CD14-positive monocyte (primary cell): Measurements from ENCODE around the gene OR8K5. TPM values are rescaled to one million over a fixed set of nuclear protein-coding genes. Genes with fewer than 3 reads are reported as not detected.
"Not testable (repeated sequence)": the region's sequence is repeated elsewhere in the genome, so short reads cannot be mapped to it uniquely, and the experiment has no call there.

Experiments
- DNase-seq, 3 donors: peaks; one replicate each; pipeline ENCODE4 v3.0.0-alpha.2; 2011 to 2022
- H2AFZ ChIP-seq: 2 replicates; pipeline ENCODE4 v1.6.0; 2012; ENCODE audit warnings: mild to moderate bottlenecking, low read depth, low read length, inconsistent platforms; ENCODE audit not compliant: insufficient read depth, poor library complexity, severe bottlenecking
- H3K27ac ChIP-seq, 2 donors: 1 replicate in 1 of 2; 2 replicates in 1 of 2; pipeline ENCODE4 v1.5.1; 2012 to 2013; ENCODE audit warnings: low read length in 2 of 2, control low read depth in 1 of 2, inconsistent platforms in 1 of 2, low read depth in 1 of 2, mild to moderate bottlenecking in 1 of 2
- H3K27me3 ChIP-seq, 2 donors: one replicate each; pipeline versions ENCODE4 v1.6.0 to v1.6.1; 2011 to 2013; ENCODE audit warnings: low read length in 2 of 2; ENCODE audit not compliant: control insufficient read depth in 2 of 2, insufficient read depth in 2 of 2
- H3K36me3 ChIP-seq, 2 donors: replicated peaks in 1 of 2; 1 replicate in 1 of 2; 2 replicates in 1 of 2; pipeline versions ENCODE4 v1.5.1 to v1.6.1; 2012 to 2013; ENCODE audit warnings: low read length in 2 of 2, control low read depth in 1 of 2, inconsistent platforms in 1 of 2, mild to moderate bottlenecking in 1 of 2; ENCODE audit not compliant: insufficient read depth in 2 of 2, control insufficient read depth in 1 of 2
- H3K4me1 ChIP-seq, 2 donors: 1 replicate in 1 of 2; 2 replicates in 1 of 2; pipeline versions ENCODE4 v1.5.1 to v1.6.1; 2012 to 2013; ENCODE audit warnings: low read length in 2 of 2, control low read depth in 1 of 2, inconsistent platforms in 1 of 2, mild to moderate bottlenecking in 1 of 2, moderate library complexity in 1 of 2; ENCODE audit not compliant: insufficient read depth in 2 of 2, control insufficient read depth in 1 of 2
- H3K4me2 ChIP-seq: replicated peaks from 2 replicates; pipeline ENCODE3; 2012; ENCODE audit warnings: low read length, moderate library complexity, mild to moderate bottlenecking; ENCODE audit not compliant: poor library complexity, severe bottlenecking; ENCODE audit errors: extremely low read depth
- H3K4me3 ChIP-seq, 3 experiments: fragments of 200-600 bp in 1 of 3; sonication (generic) in 1 of 3; replicated peaks in 1 of 3; 1 replicate in 2 of 3; 2 replicates in 1 of 3; pipeline ENCODE4 v1.5.1; 2011 to 2013; ENCODE audit warnings: low read length in 3 of 3, mild to moderate bottlenecking in 3 of 3, control low read depth in 2 of 3, low read depth in 2 of 3, inconsistent platforms in 1 of 3, moderate library complexity in 1 of 3
- H3K79me2 ChIP-seq: 2 replicates; pipeline ENCODE4 v1.6.0; 2012; ENCODE audit warnings: mild to moderate bottlenecking, control low read depth, inconsistent platforms, low read length, moderate library complexity; ENCODE audit not compliant: insufficient read depth
- H3K9ac ChIP-seq: 2 replicates; pipeline ENCODE4 v1.6.0; 2017; ENCODE audit warnings: low read length, mild to moderate bottlenecking; ENCODE audit not compliant: insufficient read depth, poor library complexity, severe bottlenecking
- H3K9me3 ChIP-seq, 2 donors: replicated peaks in 1 of 2; 1 replicate in 1 of 2; 2 replicates in 1 of 2; pipeline versions ENCODE4 v1.5.1 to v1.6.1; 2012 to 2013; ENCODE audit warnings: low read length in 2 of 2, control low read depth in 1 of 2; ENCODE audit not compliant: control insufficient read depth in 1 of 2, insufficient read depth in 1 of 2
- H4K20me1 ChIP-seq: 2 replicates; pipeline ENCODE4 v1.6.0; 2012; ENCODE audit warnings: mild to moderate bottlenecking, low read length, control low read depth, moderate library complexity; ENCODE audit not compliant: insufficient read depth
- H3K27ac Mint-ChIP-seq, 7 donors: one replicate each; pipeline ENCODE4 v1.8.0; 2020; ENCODE audit warnings: mild to moderate bottlenecking in 7 of 7, mixed read lengths in 7 of 7, moderate library complexity in 6 of 7, inconsistent platforms in 2 of 7
- H3K27me3 Mint-ChIP-seq, 3 donors: one replicate each; pipeline ENCODE4 v1.8.0; 2021 to 2022; ENCODE audit warnings: low read depth in 3 of 3, mild to moderate bottlenecking in 3 of 3, mixed read lengths in 3 of 3, moderate library complexity in 3 of 3, inconsistent platforms in 1 of 3
- H3K36me3 Mint-ChIP-seq, 2 donors: one replicate each; pipeline ENCODE4 v1.8.0; 2020; ENCODE audit warnings: mixed read lengths in 2 of 2, inconsistent platforms in 1 of 2, mild to moderate bottlenecking in 1 of 2
- H3K4me1 Mint-ChIP-seq: one replicate; pipeline ENCODE4 v1.8.0; 2020; ENCODE audit warnings: mild to moderate bottlenecking, mixed read lengths
- H3K4me3 Mint-ChIP-seq, 2 donors: one replicate each; pipeline ENCODE4 v1.8.0; 2020; ENCODE audit warnings: mild to moderate bottlenecking in 2 of 2, mixed read lengths in 2 of 2, moderate library complexity in 1 of 2
- H3K9me3 Mint-ChIP-seq, 7 donors: one replicate each; pipeline ENCODE4 v1.8.0; 2020 to 2022; ENCODE audit warnings: mixed read lengths in 7 of 7, mild to moderate bottlenecking in 6 of 7, moderate library complexity in 6 of 7, inconsistent platforms in 2 of 7
- WGBS: methylation state at CpG from one replicate; pipeline ENCODE4 v1.1.5; 2013; ENCODE audit warnings: missing lambda C conversion rate; ENCODE audit not compliant: insufficient coverage; 5-methylcytosine and 5-hydroxymethylcytosine counted together
- intact Hi-C, 2 donors: fragments of 100-400 bp; cut with micrococcal nuclease; formaldehyde crosslinking; loops; one replicate each; pipeline versions ENCODE4 v1.15.0 to v1.15.1; 2023
- polyA plus RNA-seq, 3 donors: library from polyadenylated mRNA; depleted of rRNA in 1 of 3; unstranded in 2 of 3; stranded (reverse) in 1 of 3; fragments of 300-500 nt in 2 of 3; fragments of >200 nt in 1 of 3; fragmentation: Illumina TruSeq in 2 of 3; gene quantifications; 1 replicate in 2 of 3; 2 replicates in 1 of 3; pipeline ENCODE4 v1.2.3, GENCODE V29; 2012 to 2021
- TF ChIP-seq, protein P1 (sequence below): fragments of 200-600 bp; IDR thresholded peaks from one replicate; pipeline ENCODE4 v1.8.0; 2022; ENCODE audit warnings: antibody characterized with exemption, mild to moderate bottlenecking

The OR8K5 gene
- polyA plus RNA-seq, 3 donors: not detected

DNA sequence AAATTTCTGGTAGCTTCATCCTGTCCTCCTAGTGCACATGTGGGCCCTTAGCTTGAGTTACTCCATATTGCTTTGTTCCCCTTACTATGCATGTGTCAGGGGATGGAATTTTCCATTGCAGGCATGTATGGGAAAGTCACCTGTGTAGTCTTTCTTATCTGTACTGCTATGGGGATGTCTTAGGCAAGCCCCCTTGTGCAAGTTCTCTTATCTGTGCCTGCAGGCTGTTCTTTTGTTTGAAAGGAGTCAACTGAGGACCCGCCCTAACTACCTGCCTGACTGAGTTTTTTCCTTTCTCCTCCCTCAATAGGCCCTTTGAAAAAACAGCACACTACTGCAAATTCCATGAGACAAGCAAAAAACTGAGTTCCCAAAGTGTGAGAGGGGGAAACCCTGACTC is 8.7 kb downstream of the OR8K5 start:
- Histone ChIP-seq H3K9me3 (peaks cover 39 to 40% of the 10 kb centered on the region in 2 donors), H3K9ac (no peak overlapping the region), H3K27ac (no peak overlapping the region), H3K4me2 (no peak overlapping the region), H3K79me2 (no peaks in the 10 kb centered on the region), H2AFZ (no peak overlapping the region), H3K4me3 (no peak overlapping the region), H4K20me1 (no peaks in the 10 kb centered on the region), H3K27me3 (no peaks in the 10 kb centered on the region), H3K4me1 (no peaks in the 10 kb centered on the region), H3K36me3 (no peaks in the 10 kb centered on the region)
- no peaks in the 10 kb centered on the region for H3K36me3 Mint-ChIP-seq
- H3K27me3 Mint-ChIP-seq: peaks cover 0 to 1% (median 0%) of the 10 kb centered on the region in 3 donors
- WGBS: no CpG with 5 or more reads among the region's 1 CpG
- H3K4me3 Mint-ChIP-seq: no peak overlapping the region
- DNase-seq: no peak
- no peaks in the 10 kb centered on the region for H3K4me1 Mint-ChIP-seq
- H3K9me3 Mint-ChIP-seq: peaks cover 16 to 38% (median 20%) of the 10 kb centered on the region in 7 donors
- no peak overlapping the region for H3K27ac Mint-ChIP-seq
- TF ChIP-seq, protein P1, sequence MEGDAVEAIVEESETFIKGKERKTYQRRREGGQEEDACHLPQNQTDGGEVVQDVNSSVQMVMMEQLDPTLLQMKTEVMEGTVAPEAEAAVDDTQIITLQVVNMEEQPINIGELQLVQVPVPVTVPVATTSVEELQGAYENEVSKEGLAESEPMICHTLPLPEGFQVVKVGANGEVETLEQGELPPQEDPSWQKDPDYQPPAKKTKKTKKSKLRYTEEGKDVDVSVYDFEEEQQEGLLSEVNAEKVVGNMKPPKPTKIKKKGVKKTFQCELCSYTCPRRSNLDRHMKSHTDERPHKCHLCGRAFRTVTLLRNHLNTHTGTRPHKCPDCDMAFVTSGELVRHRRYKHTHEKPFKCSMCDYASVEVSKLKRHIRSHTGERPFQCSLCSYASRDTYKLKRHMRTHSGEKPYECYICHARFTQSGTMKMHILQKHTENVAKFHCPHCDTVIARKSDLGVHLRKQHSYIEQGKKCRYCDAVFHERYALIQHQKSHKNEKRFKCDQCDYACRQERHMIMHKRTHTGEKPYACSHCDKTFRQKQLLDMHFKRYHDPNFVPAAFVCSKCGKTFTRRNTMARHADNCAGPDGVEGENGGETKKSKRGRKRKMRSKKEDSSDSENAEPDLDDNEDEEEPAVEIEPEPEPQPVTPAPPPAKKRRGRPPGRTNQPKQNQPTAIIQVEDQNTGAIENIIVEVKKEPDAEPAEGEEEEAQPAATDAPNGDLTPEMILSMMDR: no peak
- intact Hi-C loops: no loop called here

DNA sequence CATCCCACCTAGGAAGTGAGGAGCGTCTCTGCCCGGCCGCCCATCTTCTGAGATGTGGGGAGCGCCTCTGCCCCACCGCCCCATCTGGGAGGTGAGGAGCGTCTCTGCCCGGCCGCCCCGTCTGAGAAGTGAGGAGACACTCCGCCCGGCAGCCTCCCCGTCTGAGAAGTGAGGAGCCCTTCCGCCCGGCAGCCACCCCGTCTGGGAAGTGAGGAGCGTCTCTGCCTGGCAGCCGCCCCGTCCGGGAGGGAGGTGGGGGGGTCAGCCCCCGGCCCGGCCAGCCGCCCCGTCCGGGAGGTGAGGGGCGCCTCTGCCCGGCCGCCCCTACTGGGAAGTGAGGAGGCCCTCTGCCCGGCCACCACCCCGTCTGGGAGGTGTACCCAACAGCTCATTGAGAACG is 16.4 kb downstream of the OR8K5 start:
- H3K27ac ChIP-seq, H3K36me3 Mint-ChIP-seq, H4K20me1 ChIP-seq, H3K79me2 ChIP-seq, DNase-seq, H3K4me3 ChIP-seq, H2AFZ ChIP-seq, H3K4me2 ChIP-seq, H3K4me3 Mint-ChIP-seq, intact Hi-C loops, H3K9ac ChIP-seq, H3K27me3 ChIP-seq, H3K4me1 ChIP-seq, H3K36me3 ChIP-seq, H3K27me3 Mint-ChIP-seq, H3K27ac Mint-ChIP-seq, H3K4me1 Mint-ChIP-seq: not testable (repeated sequence)
- WGBS: 98% methylated on average over 13 of the region's 30 CpGs
- peaks cover 6 to 13% of the 10 kb centered on the region in 2 donors for H3K9me3 ChIP-seq
- peaks cover 0 to 14% (median 8%) of the 10 kb centered on the region in 7 donors for H3K9me3 Mint-ChIP-seq
